HG02759 (cell line): ENCODE results near the gene IGSF21.
"Not testable (repeated sequence)": the region's sequence is repeated elsewhere in the genome, so short reads cannot be mapped to it uniquely, and the experiment has no call there.

Source experiments
- ATAC-seq: cut with Tn5 transposase; IDR thresholded peaks from one replicate; pipeline ENCODE4 v1.9.1; 2021; ENCODE audit warnings: mild to moderate bottlenecking, moderate library complexity; ENCODE audit not compliant: unreplicated experiment

Gene IGSF21

GRCh38 chr1:18144916-18145647, 37.5 kb downstream of the IGSF21 start:
- ATAC-seq: no peak

GRCh38 chr1:18145851-18146618, 38.4 kb downstream of the IGSF21 start:
- ATAC-seq: no peak

GRCh38 chr1:18146886-18147285, 39.3 kb downstream of the IGSF21 start:
- ATAC-seq: no peak

GRCh38 chr1:18147672-18148071, 40.1 kb downstream of the IGSF21 start:
- ATAC-seq: no peak

- no peak for ATAC-seq
These were observed 40.9 kb downstream of the IGSF21 start for GRCh38 chr1:18148461-18148860.

GRCh38 chr1:18149027-18149641, 41.5 kb downstream of the IGSF21 start:
- ATAC-seq: no peak

GRCh38 chr1:18151436-18152122, 44.0 kb downstream of the IGSF21 start:
- ATAC-seq: no peak

GRCh38 chr1:18154430-18155194, 47.0 kb downstream of the IGSF21 start:
- no peak for ATAC-seq

- no peak for ATAC-seq
These were observed 48.3 kb downstream of the IGSF21 start for GRCh38 chr1:18155881-18156385.

- ATAC-seq: no peak
These were observed 49.8 kb downstream of the IGSF21 start for GRCh38 chr1:18157352-18157751.

GRCh38 chr1:18157968-18158367, 50.4 kb downstream of the IGSF21 start:
- no peak for ATAC-seq

- ATAC-seq: no peak
These were observed 51.1 kb downstream of the IGSF21 start for GRCh38 chr1:18158714-18159113.

- no peak for ATAC-seq
These were observed 52.8 kb downstream of the IGSF21 start for GRCh38 chr1:18160290-18160942.

- ATAC-seq: no peak
These were observed 54.1 kb downstream of the IGSF21 start for GRCh38 chr1:18161690-18162089.

- ATAC-seq: not testable (repeated sequence)
These were observed 58.0 kb downstream of the IGSF21 start for GRCh38 chr1:18165640-18166039.

- no peak for ATAC-seq
These were observed 58.7 kb downstream of the IGSF21 start for GRCh38 chr1:18166341-18166740.

- no peak for ATAC-seq
These were observed 59.3 kb downstream of the IGSF21 start for GRCh38 chr1:18166929-18167328.

- no peak for ATAC-seq
These were observed 62.8 kb downstream of the IGSF21 start for GRCh38 chr1:18170444-18170843.

GRCh38 chr1:18174037-18174436, 66.4 kb downstream of the IGSF21 start:
- no peak for ATAC-seq

- no peak for ATAC-seq
These were observed 67.5 kb downstream of the IGSF21 start for GRCh38 chr1:18175051-18175450.
